ENCODE results near the gene UNKL. TPM values are rescaled to one million over a fixed set of nuclear protein-coding genes. Genes with fewer than 3 reads are reported as not detected.

Gene UNKL
- total RNA-seq, 3 donors from 2014 or later (not counting 1 experiment from before 2014, with no cell fraction given), result 114 to 130 (median 127) TPM

DNA sequence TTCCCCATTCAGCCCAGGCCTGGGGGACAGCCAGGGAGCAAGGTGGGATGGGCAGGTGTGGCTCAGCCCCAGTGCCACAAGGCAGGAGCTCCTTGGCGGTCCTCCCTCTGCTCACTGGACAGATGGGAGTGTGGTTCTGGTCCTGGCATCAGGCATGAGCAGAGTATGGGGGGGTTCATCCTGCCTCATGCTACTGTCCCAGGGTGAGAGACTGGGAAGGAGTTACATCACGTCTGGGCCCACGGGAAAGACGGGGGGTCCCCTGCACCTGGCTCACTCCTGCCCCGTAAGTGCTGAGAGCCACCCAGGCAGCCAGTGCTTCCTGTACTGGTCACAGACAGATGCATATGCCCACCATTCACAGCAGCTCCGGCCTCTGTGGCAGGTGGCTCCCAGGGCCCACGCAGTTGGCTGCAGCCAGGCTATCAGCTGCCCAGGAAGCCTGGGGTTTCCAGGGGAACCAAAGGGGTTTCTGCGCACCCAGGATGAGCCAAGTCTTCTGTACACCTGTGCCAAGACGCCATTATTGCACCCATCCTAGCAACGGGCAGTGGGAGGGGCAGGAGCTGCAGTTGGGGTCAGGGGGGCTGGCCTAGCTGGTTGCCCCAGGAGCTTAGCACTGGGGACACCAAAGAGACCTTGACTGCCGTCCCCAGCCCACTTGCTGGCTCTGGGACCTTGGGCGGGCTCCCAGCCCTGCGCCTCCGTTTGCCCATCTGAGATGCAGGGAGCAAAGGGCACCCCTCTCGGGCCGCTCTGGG lies 79.1 kb downstream of the UNKL start:
- Histone ChIP-seq H3K36me3 (ENCODE audit: control insufficient read depth, insufficient read depth, low read length) (no peaks in the 10 kb centered on the region), H3K9me3 (ENCODE audit: control insufficient read depth, insufficient read depth, low read length) (peaks cover 2% of the 10 kb centered on the region), H3K4me3 (ENCODE audit: low read length) (no peak overlapping the region), H3K27ac (ENCODE audit: low read length) (no peak overlapping the region), H3K4me1 (ENCODE audit: control insufficient read depth, insufficient read depth, low read length) (peaks cover 43% of the 10 kb centered on the region), H3K27me3 (ENCODE audit: control insufficient read depth, insufficient read depth, low read length) (peaks cover 11% of the 10 kb centered on the region)
- H3K9me3 Mint-ChIP-seq, result no peaks in the 10 kb centered on the region
- TF ChIP-seq, protein P1, sequence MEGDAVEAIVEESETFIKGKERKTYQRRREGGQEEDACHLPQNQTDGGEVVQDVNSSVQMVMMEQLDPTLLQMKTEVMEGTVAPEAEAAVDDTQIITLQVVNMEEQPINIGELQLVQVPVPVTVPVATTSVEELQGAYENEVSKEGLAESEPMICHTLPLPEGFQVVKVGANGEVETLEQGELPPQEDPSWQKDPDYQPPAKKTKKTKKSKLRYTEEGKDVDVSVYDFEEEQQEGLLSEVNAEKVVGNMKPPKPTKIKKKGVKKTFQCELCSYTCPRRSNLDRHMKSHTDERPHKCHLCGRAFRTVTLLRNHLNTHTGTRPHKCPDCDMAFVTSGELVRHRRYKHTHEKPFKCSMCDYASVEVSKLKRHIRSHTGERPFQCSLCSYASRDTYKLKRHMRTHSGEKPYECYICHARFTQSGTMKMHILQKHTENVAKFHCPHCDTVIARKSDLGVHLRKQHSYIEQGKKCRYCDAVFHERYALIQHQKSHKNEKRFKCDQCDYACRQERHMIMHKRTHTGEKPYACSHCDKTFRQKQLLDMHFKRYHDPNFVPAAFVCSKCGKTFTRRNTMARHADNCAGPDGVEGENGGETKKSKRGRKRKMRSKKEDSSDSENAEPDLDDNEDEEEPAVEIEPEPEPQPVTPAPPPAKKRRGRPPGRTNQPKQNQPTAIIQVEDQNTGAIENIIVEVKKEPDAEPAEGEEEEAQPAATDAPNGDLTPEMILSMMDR (IDR thresholded peaks at IDR 0.05), result no peak
- H3K36me3 Mint-ChIP-seq, result no peaks in the 10 kb centered on the region
- WGBS (ENCODE audit: insufficient coverage), result 44% methylated on average over 14 of the region's 16 CpGs
- H3K27me3 Mint-ChIP-seq (ENCODE audit: low read depth in 2 of 2), result no peaks in the 10 kb centered on the region
- intact Hi-C loops (cut with micrococcal nuclease), result no loop called here
- H3K27ac Mint-ChIP-seq, result no peak overlapping the region
- peaks cover 14 to 19% of the 10 kb centered on the region in 2 donors for H3K4me1 Mint-ChIP-seq
- H3K4me3 Mint-ChIP-seq, result peak overlapping the region; percentile 9
- DNase-seq (no peak), ATAC-seq (no peak)

DNA sequence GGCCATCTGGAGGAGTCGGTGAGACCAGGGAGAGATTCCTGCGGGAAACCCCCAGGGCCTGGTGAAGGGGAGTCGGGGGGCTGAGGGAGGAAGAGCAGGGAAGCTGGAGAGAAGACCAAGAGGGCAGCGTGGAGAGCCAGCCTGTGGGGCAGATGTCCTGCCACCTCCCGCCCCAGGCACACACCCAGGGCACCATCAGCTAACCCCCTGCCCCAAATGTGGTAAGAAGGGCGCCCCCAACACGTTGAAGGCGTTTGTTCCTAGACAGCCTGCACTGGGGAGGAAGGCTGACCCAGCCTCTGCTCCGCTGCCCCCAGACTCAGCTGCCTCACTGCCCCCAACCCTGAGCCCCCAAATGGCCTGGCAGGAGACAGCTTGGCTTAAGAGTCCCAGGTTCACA lies 79.8 kb downstream of the UNKL start:
- no peaks in the 10 kb centered on the region for H3K9me3 Mint-ChIP-seq
- intact Hi-C loops (cut with micrococcal nuclease), result no loop called here
- no peak overlapping the region for H3K4me3 ChIP-seq (ENCODE audit: low read length)
- 41% methylated on average over 9 of the region's 9 CpGs for WGBS (ENCODE audit: insufficient coverage)
- H3K9me3 ChIP-seq (ENCODE audit: control insufficient read depth, insufficient read depth, low read length), result peaks cover 3% of the 10 kb centered on the region
- H3K36me3 Mint-ChIP-seq, result no peaks in the 10 kb centered on the region
- H3K4me1 Mint-ChIP-seq, result peaks cover 14 to 19% of the 10 kb centered on the region in 2 donors
- TF ChIP-seq, protein P1 (IDR thresholded peaks at IDR 0.05), result no peak
- H3K27me3 ChIP-seq (ENCODE audit: control insufficient read depth, insufficient read depth, low read length), result peaks cover 11% of the 10 kb centered on the region
- H3K27me3 Mint-ChIP-seq (ENCODE audit: low read depth in 2 of 2), result no peaks in the 10 kb centered on the region
- H3K27ac Mint-ChIP-seq, result peak overlapping the region in 1 of 2 donors; percentile 40
- peaks cover 43% of the 10 kb centered on the region for H3K4me1 ChIP-seq (ENCODE audit: control insufficient read depth, insufficient read depth, low read length)
- no peak overlapping the region for H3K27ac ChIP-seq (ENCODE audit: low read length)
- no peaks in the 10 kb centered on the region for H3K36me3 ChIP-seq (ENCODE audit: control insufficient read depth, insufficient read depth, low read length)
- ATAC-seq (no peak), DNase-seq (no peak)
- no peak overlapping the region for H3K4me3 Mint-ChIP-seq

DNA sequence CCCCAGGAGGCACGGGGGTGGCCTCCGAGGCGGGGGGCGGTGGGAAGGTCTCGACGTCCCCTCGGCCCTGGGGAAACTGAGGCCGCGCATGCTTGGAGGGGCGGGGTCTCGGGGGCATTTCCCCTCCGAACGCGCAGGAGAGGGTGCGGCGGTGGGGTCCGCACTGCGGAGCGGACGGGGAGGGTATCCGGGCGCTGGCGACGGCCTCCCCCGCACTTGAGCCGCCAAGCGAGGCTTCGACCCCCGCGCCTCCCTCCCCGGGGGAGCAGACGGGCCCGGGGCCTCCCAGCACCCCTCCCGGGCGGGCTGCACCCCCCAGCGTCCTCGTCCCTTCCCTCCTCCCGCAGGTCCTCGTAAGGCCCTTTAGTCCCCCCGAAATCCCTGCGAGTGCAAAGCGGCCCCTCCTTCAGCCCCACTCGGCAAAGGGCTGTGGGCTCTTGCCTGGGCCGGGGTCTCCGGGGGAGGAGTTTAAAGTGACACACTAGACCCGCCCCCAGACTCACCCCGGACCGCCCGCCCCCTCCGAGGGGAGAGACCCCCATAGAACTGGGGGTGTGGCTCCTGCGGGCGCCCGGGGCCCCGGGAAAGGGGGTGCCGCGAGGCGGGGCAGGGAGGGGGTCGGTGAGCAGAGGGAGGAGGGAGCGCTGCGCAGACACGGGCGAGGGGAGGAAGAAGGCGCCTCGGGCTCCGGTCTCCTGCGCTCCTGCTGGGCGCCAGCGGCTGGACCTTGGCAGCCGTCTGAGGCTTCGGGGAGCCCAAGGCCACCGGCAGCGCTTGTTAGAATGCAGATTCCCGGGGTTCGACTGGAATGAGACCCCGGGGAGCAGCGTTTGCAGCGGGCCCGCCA lies 80.4 kb downstream of the UNKL start:
- 3% methylated on average over 77 of the region's 78 CpGs for WGBS (ENCODE audit: insufficient coverage)
- no peak for ATAC-seq
- intact Hi-C loops (cut with micrococcal nuclease), result loop anchor here (1.0 kb wide), 1 partner anchor 9 kb away; no protein-coding TSS in a partner anchor
- Histone ChIP-seq H3K36me3 (ENCODE audit: control insufficient read depth, insufficient read depth, low read length) (no peaks in the 10 kb centered on the region), H3K27ac (ENCODE audit: low read length) (no peak overlapping the region), H3K9me3 (ENCODE audit: control insufficient read depth, insufficient read depth, low read length) (peaks cover 3% of the 10 kb centered on the region), H3K4me3 (ENCODE audit: low read length) (peak overlapping the region; percentile 22), H3K27me3 (ENCODE audit: control insufficient read depth, insufficient read depth, low read length) (peaks cover 11% of the 10 kb centered on the region), H3K4me1 (ENCODE audit: control insufficient read depth, insufficient read depth, low read length) (peaks cover 43% of the 10 kb centered on the region)
- Mint-ChIP-seq H3K4me1 (peaks cover 14 to 19% of the 10 kb centered on the region in 2 donors), H3K27ac (peak overlapping the region in 1 of 2 donors; percentile 40), H3K36me3 (no peaks in the 10 kb centered on the region), H3K9me3 (no peaks in the 10 kb centered on the region), H3K27me3 (ENCODE audit: low read depth in 2 of 2) (no peaks in the 10 kb centered on the region), H3K4me3 (no peak overlapping the region)
- DNase-seq, result peak in 1 of 2 donors; percentile 28
- TF ChIP-seq, protein P1 (IDR thresholded peaks at IDR 0.05), result no peak
